NB4 (cell line): ENCODE data around the gene ABHD1.

Experiments
- CTCF ChIP-seq: IDR thresholded peaks from one replicate; pipeline ENCODE4 v1.5.1; 2012; ENCODE audit warnings: low read depth, low read length
- MAX ChIP-seq: IDR thresholded peaks from 2 replicates; pipeline ENCODE4 v1.6.1; 2011; ENCODE audit warnings: low read depth, low read length
- MYC ChIP-seq: IDR thresholded peaks from 2 replicates; pipeline ENCODE4 v1.6.1; 2011; ENCODE audit warnings: low read depth, low read length
- POLR2A ChIP-seq: IDR thresholded peaks from 2 replicates; pipeline ENCODE4 v1.6.1; 2011; ENCODE audit warnings: mild to moderate bottlenecking; ENCODE audit not compliant: insufficient read length; ENCODE audit errors: extremely low read depth

- TF ChIP-seq CTCF = no peak
- no peak for TF ChIP-seq MAX
- TF ChIP-seq POLR2A = no peak
- no peak for TF ChIP-seq MYC
These were observed 31.6 kb upstream of the ABHD1 start for GRCh38 chr2:27091746-27092695.
